GM18498 (cell line): Measurements from ENCODE around the gene PITPNM1.
"Not testable (repeated sequence)": the region's sequence is repeated elsewhere in the genome, so short reads cannot be mapped to it uniquely, and the experiment has no call there.

Experiments
- ATAC-seq: cut with Tn5 transposase; IDR thresholded peaks from one replicate; pipeline ENCODE4 v1.9.1; 2021; ENCODE audit warnings: mild to moderate bottlenecking, moderate library complexity; ENCODE audit not compliant: unreplicated experiment

The PITPNM1 gene

GRCh38 chr11:67523556-67524479, 18.7 kb upstream of the PITPNM1 start:
- ATAC-seq, result no peak

- ATAC-seq, result no peak
Measured at GRCh38 chr11:67522844-67523555, 17.8 kb upstream of the PITPNM1 start, which contains the start of gene CABP2. Gene CABP2 (minus strand): TSS chr11:67523446. CDS start chr11:67523326, 120 bp downstream.

GRCh38 chr11:67522338-67522737, 17.2 kb upstream of the PITPNM1 start:
- no peak for ATAC-seq

- ATAC-seq, result no peak
Measured at GRCh38 chr11:67521924-67522323, 16.8 kb upstream of the PITPNM1 start.

GRCh38 chr11:67520856-67521824, 16.0 kb upstream of the PITPNM1 start:
- ATAC-seq, result no peak

- ATAC-seq, result no peak
Measured at GRCh38 chr11:67519726-67520125, 14.6 kb upstream of the PITPNM1 start.

GRCh38 chr11:67517784-67518552, 12.8 kb upstream of the PITPNM1 start:
- ATAC-seq, result no peak

- ATAC-seq, result no peak
Measured at GRCh38 chr11:67516806-67517205, 11.6 kb upstream of the PITPNM1 start.

- ATAC-seq, result no peak
Measured at GRCh38 chr11:67514116-67514515, 9.0 kb upstream of the PITPNM1 start.

- not testable (repeated sequence) for ATAC-seq
Measured at GRCh38 chr11:67511558-67511957, 6.4 kb upstream of the PITPNM1 start.

- no peak for ATAC-seq
Measured at GRCh38 chr11:67510023-67510345, 4.8 kb upstream of the PITPNM1 start.

GRCh38 chr11:67508486-67509121, 3.4 kb upstream of the PITPNM1 start:
- ATAC-seq, result peak; percentile 51

GRCh38 chr11:67507864-67508485, 2.8 kb upstream of the PITPNM1 start, which contains the start of gene CDK2AP2:
Gene CDK2AP2 (minus strand): TSS chr11:67508162. CDS start chr11:67508082, 80 bp downstream.
- peak; percentile 79 for ATAC-seq

GRCh38 chr11:67507242-67507863, 2.2 kb upstream of the PITPNM1 start:
- ATAC-seq, result no peak

- ATAC-seq, result no peak
Measured at GRCh38 chr11:67506426-67507051, 1.4 kb upstream of the PITPNM1 start.

- peak; percentile 22 for ATAC-seq
Measured at GRCh38 chr11:67505605-67506396, 638 bp upstream of the PITPNM1 start.
